ENCODE measurements around the gene USH1G. TPM values are rescaled to one million over a fixed set of nuclear protein-coding genes. Genes with fewer than 3 reads are reported as not detected.

Gene USH1G
- total RNA-seq, 1 experiment from 2014 or later: 2.7 TPM

- H3K9me3 ChIP-seq (ENCODE audit: control insufficient read depth, low read depth, low read length): no peaks in the 10 kb centered on the region
- H4K20me1 ChIP-seq (ENCODE audit: control insufficient read depth, insufficient read depth, insufficient read length): peaks cover 3% of the 10 kb centered on the region
- H2BK5ac ChIP-seq (ENCODE audit: insufficient read length, low read length): no peak overlapping the region
- H3K14ac ChIP-seq (ENCODE audit: insufficient read depth, low read length): no peak overlapping the region
- H3T11ph ChIP-seq (ENCODE audit: low read length): no peak overlapping the region
- H3K27me3 ChIP-seq (ENCODE audit: insufficient read depth, low read length): no peaks in the 10 kb centered on the region
- no peaks in the 10 kb centered on the region for H3K23me2 ChIP-seq (ENCODE audit: insufficient read length, low read depth, low read length, poor library complexity, severe bottlenecking)
- no CpG with 5 or more reads among the region's 19 CpGs for WGBS (ENCODE audit: extremely low coverage, insufficient read length, low lambda C conversion rate)
- H3K4me3 Mint-ChIP-seq: peak overlapping the region in 1 of 2 experiments; percentile 55; a peak in 1 of 5 replicates
- H4K5ac ChIP-seq (ENCODE audit: insufficient read length, low read depth, low read length): no peak overlapping the region
- H3K27ac Mint-ChIP-seq: peak overlapping the region in 1 of 3 experiments; percentile 62; a peak in 2 of 7 replicates
- no peak overlapping the region for H2AFZ ChIP-seq (ENCODE audit: low read length)
- no peak overlapping the region for H3K23ac ChIP-seq (ENCODE audit: insufficient read length, low read depth, low read length)
- no peak overlapping the region for H4K8ac ChIP-seq (replicated peaks; ENCODE audit: insufficient read length, low read depth, low read length)
- H3K9ac ChIP-seq (ENCODE audit: extremely low read depth, insufficient read length, low read length): no peak overlapping the region
- H2AK5ac ChIP-seq (ENCODE audit: insufficient read length, low read length): no peak overlapping the region
- no peaks in the 10 kb centered on the region for H3K4me1 ChIP-seq (ENCODE audit: insufficient read depth, low read length)
- no peaks in the 10 kb centered on the region for H3K79me2 ChIP-seq (ENCODE audit: insufficient read depth, low read length)
- DNase-seq: peak; percentile 93
- no peak overlapping the region for H4K91ac ChIP-seq (ENCODE audit: insufficient read length, low read depth, low read length)
- H2BK12ac ChIP-seq (ENCODE audit: insufficient read length, low read depth, low read length): no peak overlapping the region
- no peaks in the 10 kb centered on the region for H3K79me1 ChIP-seq (ENCODE audit: insufficient read depth, low read depth, low read length, poor library complexity, severe bottlenecking)
- no peak overlapping the region for H2BK15ac ChIP-seq (ENCODE audit: low read depth, low read length)
- TF ChIP-seq CTCF (conservative IDR thresholded peaks at IDR 0.05): peak; percentile 86
- peaks cover 6 to 11% of the 10 kb centered on the region in 2 experiments for H3K4me1 Mint-ChIP-seq
- H3K4ac ChIP-seq (ENCODE audit: low read depth, low read length): no peak overlapping the region
- no peak overlapping the region for H2BK20ac ChIP-seq (ENCODE audit: low read depth, low read length, poor library complexity, severe bottlenecking)
- peaks cover 30% of the 10 kb centered on the region for H3K27me3 Mint-ChIP-seq (ENCODE audit: low read depth)
- H3K27ac ChIP-seq (ENCODE audit: insufficient read length, low read depth, low read length): no peak overlapping the region
- no peak overlapping the region for H3K18ac ChIP-seq (ENCODE audit: insufficient read length, low read depth, low read length)
- peaks cover 0 to 2% of the 10 kb centered on the region in 2 experiments; a peak in 1 of 5 replicates for H3K9me3 Mint-ChIP-seq
- H2BK120ac ChIP-seq (ENCODE audit: low read depth, low read length, poor library complexity, severe bottlenecking): no peak overlapping the region
- no peak overlapping the region for H3K56ac ChIP-seq (ENCODE audit: insufficient read length, low read depth, low read length)
- peaks cover 0 to 2% (median 0%) of the 10 kb centered on the region in 3 experiments; a peak in 2 of 7 replicates for H3K36me3 Mint-ChIP-seq (ENCODE audit: insufficient read depth in 1 of 3, low read depth in 3 of 3)
- H3K4me2 ChIP-seq (ENCODE audit: insufficient read depth, insufficient read length, low read length): no peak overlapping the region
These were observed 37.7 kb upstream of the USH1G start for GRCh38 chr17:74960570-74961342.

Data from H9 (cell line).